AG04449 (cell line): Measurements from ENCODE around the gene RPS15.

Experiments
- CTCF ChIA-PET: fragments of 350-600 bp; formaldehyde crosslinking; extraction: SDS; loops from one replicate; lab custom pipeline; 2021; ENCODE audit warnings: antibody characterized with exemption; lab: Yijun Ruan, JAX
- POLR2A ChIA-PET: fragments of 400-600, 350-600 bp; formaldehyde crosslinking; extraction: SDS; loops from one replicate; lab custom pipeline; 2020; ENCODE audit warnings: antibody characterized with exemption, inconsistent platforms; lab: Yijun Ruan, JAX
- DNase-seq: peaks from one replicate; pipeline ENCODE4 v3.0.0-alpha.2; 2010; ENCODE audit warnings: low read depth, low spot score
- H3K4me3 ChIP-seq: 2 replicates; pipeline ENCODE4 v1.5.1; 2011; ENCODE audit warnings: low read depth, mild to moderate bottlenecking, control low read depth, low read length
- TF ChIP-seq, protein P1 (sequence below): IDR thresholded peaks from one replicate; pipeline ENCODE4 v1.5.1; 2011; ENCODE audit warnings: mild to moderate bottlenecking, moderate library complexity, low read length, control low read depth, inconsistent platforms; ENCODE audit not compliant: insufficient read depth; ENCODE audit errors: missing control alignments

Gene RPS15

DNA sequence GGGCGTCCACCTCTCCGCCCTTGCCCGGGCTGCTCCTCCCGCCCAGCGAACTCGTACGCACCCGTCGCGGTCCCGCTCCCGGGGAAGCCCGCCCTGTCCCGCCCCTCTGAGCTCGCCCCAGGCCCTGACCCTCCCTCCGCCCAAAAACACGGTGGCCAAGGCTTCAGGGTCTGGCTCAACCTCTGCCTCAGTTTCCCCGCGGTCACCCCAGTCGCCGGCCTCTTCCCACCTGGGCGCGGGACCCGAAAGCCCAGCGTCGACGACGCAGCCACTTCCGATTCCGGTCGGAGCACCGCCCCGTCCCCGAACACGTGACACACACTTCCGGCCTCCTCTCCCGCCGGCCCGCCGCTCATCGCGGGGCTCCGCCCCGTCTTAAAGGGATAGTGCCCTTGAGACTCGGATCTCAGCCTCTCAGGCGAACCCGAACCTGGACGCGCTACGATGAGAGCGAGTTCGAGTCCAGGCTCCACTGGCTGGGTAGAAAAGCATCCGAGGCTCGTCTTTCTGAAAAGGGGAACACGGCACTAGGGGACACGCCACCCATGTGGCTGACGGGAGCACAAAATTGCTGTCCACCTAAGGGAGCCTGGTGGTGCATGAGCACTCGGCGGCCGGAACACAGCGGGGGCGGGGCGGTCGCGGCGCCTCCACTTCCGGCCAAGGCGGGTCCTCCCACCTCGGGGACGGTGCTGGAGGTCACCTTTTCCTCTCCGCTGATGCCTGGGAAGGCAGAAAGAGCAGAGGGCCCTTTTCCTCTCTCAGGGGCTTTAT lies 40.9 kb downstream of the RPS15 start, which contains the start of gene C19orf25:
Gene C19orf25 (minus strand): TSS at position 282 of the 774 bp plus-strand sequence. CDS start 312 bp downstream, outside the sequence.
- DNase-seq, result peak; percentile 49
- ChIA-PET POLR2A (no interaction called here), CTCF (interaction anchor here (2.9 kb wide), 1 partner anchor 13 kb away, joined by 16 read pairs; no protein-coding TSS in a partner anchor)
- H3K4me3 ChIP-seq, result peak within 1 kb of the TSS; percentile 83
- TF ChIP-seq, protein P1, sequence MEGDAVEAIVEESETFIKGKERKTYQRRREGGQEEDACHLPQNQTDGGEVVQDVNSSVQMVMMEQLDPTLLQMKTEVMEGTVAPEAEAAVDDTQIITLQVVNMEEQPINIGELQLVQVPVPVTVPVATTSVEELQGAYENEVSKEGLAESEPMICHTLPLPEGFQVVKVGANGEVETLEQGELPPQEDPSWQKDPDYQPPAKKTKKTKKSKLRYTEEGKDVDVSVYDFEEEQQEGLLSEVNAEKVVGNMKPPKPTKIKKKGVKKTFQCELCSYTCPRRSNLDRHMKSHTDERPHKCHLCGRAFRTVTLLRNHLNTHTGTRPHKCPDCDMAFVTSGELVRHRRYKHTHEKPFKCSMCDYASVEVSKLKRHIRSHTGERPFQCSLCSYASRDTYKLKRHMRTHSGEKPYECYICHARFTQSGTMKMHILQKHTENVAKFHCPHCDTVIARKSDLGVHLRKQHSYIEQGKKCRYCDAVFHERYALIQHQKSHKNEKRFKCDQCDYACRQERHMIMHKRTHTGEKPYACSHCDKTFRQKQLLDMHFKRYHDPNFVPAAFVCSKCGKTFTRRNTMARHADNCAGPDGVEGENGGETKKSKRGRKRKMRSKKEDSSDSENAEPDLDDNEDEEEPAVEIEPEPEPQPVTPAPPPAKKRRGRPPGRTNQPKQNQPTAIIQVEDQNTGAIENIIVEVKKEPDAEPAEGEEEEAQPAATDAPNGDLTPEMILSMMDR, result no peak

DNA sequence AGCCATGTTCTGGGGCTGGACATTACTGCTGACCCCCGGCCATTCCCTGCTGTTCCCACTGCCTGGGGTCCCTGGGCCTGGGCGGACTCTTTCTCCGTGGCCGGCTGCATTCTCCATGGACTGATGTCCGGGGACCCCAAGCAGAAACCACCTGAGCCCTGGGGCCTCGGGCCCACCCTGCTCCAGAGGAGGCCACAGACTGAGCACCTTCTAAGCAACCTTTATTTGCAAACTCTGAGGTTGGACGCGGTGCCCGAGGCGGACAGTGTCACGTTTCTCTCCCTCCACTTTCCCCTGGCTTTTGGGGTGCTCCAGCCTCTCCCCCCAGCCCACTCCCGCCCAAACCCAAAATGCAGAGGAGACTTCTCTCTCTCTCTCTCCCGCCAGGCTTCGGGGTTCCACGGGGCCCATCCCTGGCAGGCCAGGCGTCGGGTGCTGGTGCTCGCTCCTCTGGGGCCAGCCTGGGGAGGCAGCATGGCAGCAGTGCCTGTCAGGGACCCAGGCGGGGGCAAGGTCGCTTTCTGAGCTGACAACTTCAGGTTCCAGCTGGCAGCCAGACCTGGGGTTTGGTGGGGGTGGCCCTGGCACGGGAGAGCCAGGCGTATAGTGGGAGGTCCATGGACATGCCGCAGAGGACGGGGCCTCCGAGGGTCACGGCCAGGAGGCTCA lies 43.2 kb downstream of the RPS15 start:
- H3K4me3 ChIP-seq, result no peak overlapping the region
- CTCF ChIA-PET, result no interaction called here
- POLR2A ChIA-PET, result no interaction called here
- DNase-seq, result no peak
- TF ChIP-seq, protein P1, result no peak

DNA sequence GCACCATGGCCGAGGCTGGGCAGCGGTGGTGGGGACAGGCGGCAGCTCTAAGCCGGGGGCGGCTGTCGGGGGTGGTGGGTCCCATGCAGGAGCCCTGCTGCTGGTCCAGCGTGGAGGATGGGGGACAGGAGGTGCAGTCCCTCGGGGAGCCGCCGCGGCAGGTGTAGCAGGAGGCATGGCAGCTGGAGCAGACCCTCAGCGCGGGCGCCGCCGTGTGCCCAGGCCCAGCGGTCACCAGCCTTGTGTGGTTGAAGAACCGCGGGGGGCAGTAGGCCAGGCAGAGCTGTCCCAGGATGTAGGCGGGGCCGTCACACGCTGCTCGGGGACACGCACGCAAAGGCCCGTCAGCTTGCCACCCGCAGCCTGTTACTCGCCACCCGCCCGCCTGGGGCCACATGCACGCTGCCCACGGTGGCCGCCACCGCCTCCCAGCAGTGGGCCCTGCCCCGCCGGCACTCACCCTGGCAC lies 43.7 kb downstream of the RPS15 start:
- ChIA-PET CTCF (no interaction called here), POLR2A (no interaction called here)
- no peak for DNase-seq
- TF ChIP-seq, protein P1, result no peak
- H3K4me3 ChIP-seq, result no peak overlapping the region

DNA sequence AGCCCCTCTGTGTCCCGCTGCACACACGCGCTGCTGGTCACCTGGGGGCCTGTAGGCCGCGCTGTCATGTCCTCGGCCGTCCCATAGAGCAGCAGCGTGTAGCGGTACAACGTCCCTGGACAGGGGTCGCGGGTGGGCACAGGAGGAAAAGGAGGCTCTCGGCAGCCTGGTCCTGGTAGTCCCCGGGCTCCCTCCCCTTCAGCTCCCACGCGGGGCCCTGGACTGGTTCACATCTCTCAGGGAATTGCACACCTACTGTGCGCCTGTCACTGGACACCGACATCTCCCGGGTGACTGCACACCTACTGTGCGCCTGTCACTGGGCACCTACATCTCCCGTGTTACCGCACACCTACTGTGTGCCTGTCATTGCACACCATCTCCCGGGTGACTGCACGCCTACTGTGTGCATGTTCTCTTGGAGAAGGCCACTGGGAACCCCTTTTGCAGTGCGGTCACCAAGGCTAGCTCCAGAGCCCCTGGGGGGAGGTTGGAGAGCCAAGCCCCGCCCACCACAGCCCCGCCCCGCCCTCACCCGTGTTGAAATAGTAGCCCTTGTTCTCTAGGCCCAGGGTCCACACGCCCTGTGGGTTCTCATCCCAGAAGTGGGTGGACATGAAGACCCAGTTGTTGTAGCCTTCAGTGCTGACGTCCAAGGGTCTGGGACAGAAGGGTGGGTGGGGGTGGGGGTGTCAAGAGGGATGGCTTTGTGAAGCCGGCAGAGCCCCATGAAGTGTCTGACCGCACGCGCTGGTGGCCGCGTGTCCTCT lies 44.4 kb downstream of the RPS15 start:
- ChIA-PET POLR2A (no interaction called here), CTCF (no interaction called here)
- no peak overlapping the region for H3K4me3 ChIP-seq
- no peak for DNase-seq
- TF ChIP-seq, protein P1, result no peak

- TF ChIP-seq, protein P1, result no peak
- ChIA-PET POLR2A (no interaction called here), CTCF (interaction anchor here (1.3 kb wide), 1 partner anchor 38 kb away, joined by 3 read pairs; no protein-coding TSS in a partner anchor)
- H3K4me3 ChIP-seq, result no peak overlapping the region
- no peak for DNase-seq
Observed at GRCh38 chr19:1483131-1483978, 45.2 kb downstream of the RPS15 start.
